Measurements from ENCODE around the gene ARMC8.

DNA sequence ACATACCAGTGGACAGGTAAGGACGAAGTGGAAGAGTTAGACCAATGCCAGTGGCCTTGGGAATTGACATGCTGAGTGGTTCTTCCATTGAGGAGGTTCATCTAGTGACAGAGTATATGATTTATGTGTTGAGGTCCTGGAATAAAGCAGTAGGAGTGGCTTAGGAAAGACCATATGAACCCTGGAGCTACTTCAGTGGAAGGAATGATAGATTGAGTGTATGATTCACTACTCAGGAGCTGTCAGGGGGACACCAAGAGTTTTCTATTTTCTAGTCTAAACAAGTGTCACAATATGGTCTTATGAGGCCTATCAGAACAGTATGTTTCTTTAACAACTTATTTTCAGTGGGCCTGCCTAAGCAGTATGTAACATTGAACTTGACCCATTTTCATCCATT lies 78.6 kb downstream of the ARMC8 start:
- TF ChIP-seq CTCF (IDR thresholded peaks at IDR 0.05) (no peak), POLR2A (IDR thresholded peaks at IDR 0.05) (no peak)

Measured in body of pancreas (tissue), 4 donors.